Measurements from ENCODE around the gene HSPA4. TPM values are rescaled to one million over a fixed set of nuclear protein-coding genes. Genes with fewer than 3 reads are reported as not detected.

The HSPA4 gene
- total and polyA plus RNA-seq, 2 experiments from 2014 or later: 101 to 111 TPM

- Histone ChIP-seq H3K4me2 (ENCODE audit: unreplicated experiment) (no peak overlapping the region), H3K79me2 (ENCODE audit: insufficient read depth) (peaks cover 100% of the 10 kb centered on the region), H3K27me3 (replicated peaks; ENCODE audit: insufficient read depth) (no peaks in the 10 kb centered on the region), H3K9ac (no peak overlapping the region), H4K20me1 (ENCODE audit: insufficient read depth) (peaks cover 15% of the 10 kb centered on the region; the same call in 1 of the 2 replicates), H3K27ac (no peak overlapping the region), H3F3A (ENCODE audit: insufficient read depth) (no peaks in the 10 kb centered on the region), H3K36me3 (ENCODE audit: low read depth) (peaks cover 27% of the 10 kb centered on the region; the same call in 1 of the 2 replicates), H3K9me3 (ENCODE audit: low read depth) (no peaks in the 10 kb centered on the region), H3K9me2 (ENCODE audit: insufficient read depth) (no peaks in the 10 kb centered on the region), H3K4me1 (ENCODE audit: insufficient read depth) (no peaks in the 10 kb centered on the region), H2AFZ (no peak overlapping the region), H3K4me3 (no peak overlapping the region)
- 95 to 98% methylated on average over 2 of the region's 2 CpGs for WGBS, 2 experiments (ENCODE audit: low coverage in 1 of 2, low lambda C conversion rate in 2 of 2, missing lambda C conversion rate in 2 of 2)
- TF ChIP-seq EZH2phosphoT487 (IDR thresholded peaks at IDR 0.05; ENCODE audit: insufficient read depth, low read depth) (no peak), EZH2 (IDR thresholded peaks at IDR 0.05; ENCODE audit: insufficient read depth, poor library complexity, severe bottlenecking) (no peak)
- in situ Hi-C loops (cut with MboI): no loop called here
- DNase-seq: no peak
Measured at GRCh38 chr5:133066045-133066444, 14.2 kb downstream of the HSPA4 start.

GRCh38 chr5:133072021-133072420, 20.2 kb downstream of the HSPA4 start:
- Histone ChIP-seq H3K4me2 (ENCODE audit: unreplicated experiment) (no peak overlapping the region), H3K9me2 (ENCODE audit: insufficient read depth) (no peaks in the 10 kb centered on the region), H3K4me1 (ENCODE audit: insufficient read depth) (no peaks in the 10 kb centered on the region), H3K79me2 (ENCODE audit: insufficient read depth) (peaks cover 100% of the 10 kb centered on the region), H3K27ac (no peak overlapping the region), H2AFZ (no peak overlapping the region), H3K4me3 (no peak overlapping the region), H3K27me3 (replicated peaks; ENCODE audit: insufficient read depth) (no peaks in the 10 kb centered on the region), H3K9ac (no peak overlapping the region), H3F3A (ENCODE audit: insufficient read depth) (no peaks in the 10 kb centered on the region), H3K36me3 (ENCODE audit: low read depth) (peaks cover 73% of the 10 kb centered on the region), H4K20me1 (ENCODE audit: insufficient read depth) (peaks cover 2% of the 10 kb centered on the region; the same call in 1 of the 2 replicates), H3K9me3 (ENCODE audit: low read depth) (no peaks in the 10 kb centered on the region)
- no peak for DNase-seq
- in situ Hi-C loops (cut with MboI): no loop called here
- TF ChIP-seq EZH2phosphoT487 (IDR thresholded peaks at IDR 0.05; ENCODE audit: insufficient read depth, low read depth) (no peak), EZH2 (IDR thresholded peaks at IDR 0.05; ENCODE audit: insufficient read depth, poor library complexity, severe bottlenecking) (no peak)
- WGBS, 2 experiments (ENCODE audit: low coverage in 1 of 2, low lambda C conversion rate in 2 of 2, missing lambda C conversion rate in 2 of 2): 85 to 97% methylated on average over 4 of the region's 4 CpGs

- in situ Hi-C loops (cut with MboI): no loop called here
- WGBS, 2 experiments (ENCODE audit: low coverage in 1 of 2, low lambda C conversion rate in 2 of 2, missing lambda C conversion rate in 2 of 2): 84% methylated on average over 7 of the region's 7 CpGs
- TF ChIP-seq EZH2phosphoT487 (IDR thresholded peaks at IDR 0.05; ENCODE audit: insufficient read depth, low read depth) (no peak), EZH2 (IDR thresholded peaks at IDR 0.05; ENCODE audit: insufficient read depth, poor library complexity, severe bottlenecking) (no peak)
- Histone ChIP-seq H3K4me2 (ENCODE audit: unreplicated experiment) (no peak overlapping the region), H3K9ac (no peak overlapping the region), H3K9me2 (ENCODE audit: insufficient read depth) (no peaks in the 10 kb centered on the region), H3K36me3 (ENCODE audit: low read depth) (peaks cover 57% of the 10 kb centered on the region), H3K9me3 (ENCODE audit: low read depth) (no peaks in the 10 kb centered on the region), H3K27me3 (replicated peaks; ENCODE audit: insufficient read depth) (no peaks in the 10 kb centered on the region), H4K20me1 (ENCODE audit: insufficient read depth) (peaks cover 9% of the 10 kb centered on the region; the same call in 1 of the 2 replicates), H3K4me1 (ENCODE audit: insufficient read depth) (0 out of 2 replicates have a peak, but pooled peaks cover 3% of the 10 kb centered on the region), H3K4me3 (no peak overlapping the region), H2AFZ (no peak overlapping the region), H3K27ac (no peak overlapping the region), H3K79me2 (ENCODE audit: insufficient read depth) (peaks cover 100% of the 10 kb centered on the region), H3F3A (ENCODE audit: insufficient read depth) (0 out of 2 replicates have a peak, but pooled peaks cover 7% of the 10 kb centered on the region)
- no peak for DNase-seq
Measured at GRCh38 chr5:133075572-133076536, 24.0 kb downstream of the HSPA4 start.

- Histone ChIP-seq H3K4me2 (ENCODE audit: unreplicated experiment) (no peak overlapping the region), H3F3A (ENCODE audit: insufficient read depth) (0 out of 2 replicates have a peak, but pooled peaks cover 7% of the 10 kb centered on the region), H3K9ac (no peak overlapping the region), H3K9me3 (ENCODE audit: low read depth) (no peaks in the 10 kb centered on the region), H3K4me1 (ENCODE audit: insufficient read depth) (0 out of 2 replicates have a peak, but pooled peaks cover 7% of the 10 kb centered on the region), H3K9me2 (ENCODE audit: insufficient read depth) (no peaks in the 10 kb centered on the region), H3K36me3 (ENCODE audit: low read depth) (peaks cover 31% of the 10 kb centered on the region), H4K20me1 (ENCODE audit: insufficient read depth) (peaks cover 9% of the 10 kb centered on the region; the same call in 1 of the 2 replicates), H2AFZ (no peak overlapping the region), H3K27ac (no peak overlapping the region), H3K79me2 (ENCODE audit: insufficient read depth) (peaks cover 100% of the 10 kb centered on the region), H3K27me3 (replicated peaks; ENCODE audit: insufficient read depth) (no peaks in the 10 kb centered on the region), H3K4me3 (no peak overlapping the region)
- in situ Hi-C loops (cut with MboI): no loop called here
- TF ChIP-seq EZH2phosphoT487 (IDR thresholded peaks at IDR 0.05; ENCODE audit: insufficient read depth, low read depth): no peak
- no peak for TF ChIP-seq EZH2 (IDR thresholded peaks at IDR 0.05; ENCODE audit: insufficient read depth, poor library complexity, severe bottlenecking)
- DNase-seq: peak; percentile 14
- WGBS, 2 experiments (ENCODE audit: low coverage in 1 of 2, low lambda C conversion rate in 2 of 2, missing lambda C conversion rate in 2 of 2): 95 to 99% methylated on average over 3 of the region's 3 CpGs
Measured at GRCh38 chr5:133079048-133079447, 27.2 kb downstream of the HSPA4 start.
